Neural cell (in vitro differentiated cells): ENCODE data around the gene KYNU.

Experiments used
- EP300 ChIP-seq: fragments of 450-650 bp; conservative IDR thresholded peaks from 2 replicates; pipeline ENCODE4 v1.6.1; 2014; ENCODE audit warnings: antibody characterized with exemption, mild to moderate bottlenecking, moderate library complexity; ENCODE audit not compliant: poor library complexity, severe bottlenecking
- EZH2 ChIP-seq: fragments of 200-600, 300-800 bp; shearing (Covaris generic), sonication (generic); IDR thresholded peaks from 2 replicates; pipeline ENCODE4 v1.6.1; 2014; ENCODE audit warnings: antibody characterized with exemption, low read length, borderline replicate concordance, mild to moderate bottlenecking; ENCODE audit not compliant: insufficient read depth, poor library complexity, severe bottlenecking
- MXI1 ChIP-seq: fragments of 450-650 bp; conservative IDR thresholded peaks from 2 replicates; pipeline ENCODE4 v1.6.1; 2014; ENCODE audit warnings: antibody characterized with exemption, mild to moderate bottlenecking; ENCODE audit not compliant: poor library complexity, severe bottlenecking
- POLR2AphosphoS5 ChIP-seq: IDR thresholded peaks from 2 replicates; pipeline ENCODE4 v1.6.1; 2012
- SMC3 ChIP-seq: fragments of 450-650 bp; conservative IDR thresholded peaks from 2 replicates; pipeline ENCODE4 v1.6.1; 2014; ENCODE audit warnings: antibody characterized with exemption, mild to moderate bottlenecking, moderate library complexity; ENCODE audit not compliant: poor library complexity
- TAF1 ChIP-seq: IDR thresholded peaks from 2 replicates; pipeline ENCODE4 v1.6.1; 2012; ENCODE audit warnings: low read depth
- TF ChIP-seq, protein P1 (sequence below): fragments of 450-650 bp; IDR thresholded peaks from 2 replicates; pipeline ENCODE4 v1.5.1; 2014; ENCODE audit warnings: antibody characterized with exemption, mild to moderate bottlenecking, moderate library complexity; ENCODE audit not compliant: poor library complexity, severe bottlenecking

DNA sequence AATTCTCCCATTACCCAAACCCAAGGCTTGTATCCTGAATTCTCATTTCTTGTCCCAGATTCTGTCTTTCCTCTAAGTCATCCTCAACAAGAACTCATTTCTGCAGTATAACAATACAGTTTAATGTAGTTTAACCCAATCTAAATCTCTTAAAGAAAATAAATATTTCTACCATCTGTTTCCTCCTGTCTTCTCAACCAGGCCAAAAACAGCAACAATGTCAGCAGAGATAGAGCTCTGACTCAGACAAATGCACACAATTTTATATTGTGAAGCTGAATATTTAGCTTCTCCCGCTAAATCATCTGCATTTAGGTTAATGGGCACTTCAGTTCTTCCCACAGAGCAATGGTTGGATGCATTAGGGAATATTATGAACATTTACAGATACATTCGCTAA is 35.7 kb upstream of the KYNU start:
- TF ChIP-seq, protein P1, sequence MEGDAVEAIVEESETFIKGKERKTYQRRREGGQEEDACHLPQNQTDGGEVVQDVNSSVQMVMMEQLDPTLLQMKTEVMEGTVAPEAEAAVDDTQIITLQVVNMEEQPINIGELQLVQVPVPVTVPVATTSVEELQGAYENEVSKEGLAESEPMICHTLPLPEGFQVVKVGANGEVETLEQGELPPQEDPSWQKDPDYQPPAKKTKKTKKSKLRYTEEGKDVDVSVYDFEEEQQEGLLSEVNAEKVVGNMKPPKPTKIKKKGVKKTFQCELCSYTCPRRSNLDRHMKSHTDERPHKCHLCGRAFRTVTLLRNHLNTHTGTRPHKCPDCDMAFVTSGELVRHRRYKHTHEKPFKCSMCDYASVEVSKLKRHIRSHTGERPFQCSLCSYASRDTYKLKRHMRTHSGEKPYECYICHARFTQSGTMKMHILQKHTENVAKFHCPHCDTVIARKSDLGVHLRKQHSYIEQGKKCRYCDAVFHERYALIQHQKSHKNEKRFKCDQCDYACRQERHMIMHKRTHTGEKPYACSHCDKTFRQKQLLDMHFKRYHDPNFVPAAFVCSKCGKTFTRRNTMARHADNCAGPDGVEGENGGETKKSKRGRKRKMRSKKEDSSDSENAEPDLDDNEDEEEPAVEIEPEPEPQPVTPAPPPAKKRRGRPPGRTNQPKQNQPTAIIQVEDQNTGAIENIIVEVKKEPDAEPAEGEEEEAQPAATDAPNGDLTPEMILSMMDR: no peak
- TF ChIP-seq POLR2AphosphoS5 (no peak), TAF1 (no peak), EZH2 (no peak), MXI1 (no peak), SMC3 (no peak), EP300 (no peak)
